ENCODE results near the gene HHLA2.
"Not testable (repeated sequence)": the region's sequence is repeated elsewhere in the genome, so short reads cannot be mapped to it uniquely, and the experiment has no call there.

The HHLA2 gene

GRCh38 chr3:108342837-108343486 lies 46.6 kb downstream of the HHLA2 start:
- DNase-seq (ENCODE audit: low read depth in 2 of 2) = no peak

GRCh38 chr3:108343491-108343890 lies 47.1 kb downstream of the HHLA2 start:
- no peak for DNase-seq (ENCODE audit: low read depth in 2 of 2)

GRCh38 chr3:108345492-108346205 lies 49.3 kb downstream of the HHLA2 start:
- no peak for DNase-seq (ENCODE audit: low read depth in 2 of 2)

- DNase-seq (ENCODE audit: low read depth in 2 of 2) = no peak
Observed at GRCh38 chr3:108346301-108347227, 50.2 kb downstream of the HHLA2 start.

GRCh38 chr3:108352176-108352575 lies 55.8 kb downstream of the HHLA2 start:
- DNase-seq (ENCODE audit: low read depth in 2 of 2) = no peak

- no peak for DNase-seq (ENCODE audit: low read depth in 2 of 2)
Observed at GRCh38 chr3:108354562-108354961, 58.2 kb downstream of the HHLA2 start.

GRCh38 chr3:108357042-108357441 lies 60.7 kb downstream of the HHLA2 start:
- DNase-seq (ENCODE audit: low read depth in 2 of 2) = no peak

- no peak for DNase-seq (ENCODE audit: low read depth in 2 of 2)
Observed at GRCh38 chr3:108359011-108359410, 62.7 kb downstream of the HHLA2 start.

- no peak for DNase-seq (ENCODE audit: low read depth in 2 of 2)
Observed at GRCh38 chr3:108376026-108376425, 79.7 kb downstream of the HHLA2 start.

GRCh38 chr3:108377384-108377783 lies 81.0 kb downstream of the HHLA2 start:
- no peak for DNase-seq (ENCODE audit: low read depth in 2 of 2)

- no peak for DNase-seq (ENCODE audit: low read depth in 2 of 2)
Observed at GRCh38 chr3:108378153-108378951, 82.0 kb downstream of the HHLA2 start.

- DNase-seq (ENCODE audit: low read depth in 2 of 2) = not testable (repeated sequence)
Observed at GRCh38 chr3:108378952-108379342, 82.6 kb downstream of the HHLA2 start.

- DNase-seq (ENCODE audit: low read depth in 2 of 2) = no peak
Observed at GRCh38 chr3:108380128-108380795, 83.9 kb downstream of the HHLA2 start.

GRCh38 chr3:108381529-108382140 lies 85.3 kb downstream of the HHLA2 start:
- no peak for DNase-seq (ENCODE audit: low read depth in 2 of 2)

GRCh38 chr3:108383306-108383705 lies 87.0 kb downstream of the HHLA2 start:
- no peak for DNase-seq (ENCODE audit: low read depth in 2 of 2)

GRCh38 chr3:108387063-108387462 lies 90.7 kb downstream of the HHLA2 start:
- no peak for DNase-seq (ENCODE audit: low read depth in 2 of 2)

- no peak for DNase-seq (ENCODE audit: low read depth in 2 of 2)
Observed at GRCh38 chr3:108388136-108389132, 92.1 kb downstream of the HHLA2 start.

GRCh38 chr3:108389372-108389771 lies 93.0 kb downstream of the HHLA2 start:
- no peak for DNase-seq (ENCODE audit: low read depth in 2 of 2)

GRCh38 chr3:108391917-108392593 lies 95.7 kb downstream of the HHLA2 start:
- DNase-seq (ENCODE audit: low read depth in 2 of 2) = no peak

Measured in stimulated activated CD8-positive, alpha-beta memory T cell treated with anti-CD3 and anti-CD28 coated beads, Interleukin-7, amount 100 ng/mL, for 1 hour (primary cell).